Psoas muscle (tissue), 8 donors: ENCODE data around the gene KRT16. TPM values are rescaled to one million over a fixed set of nuclear protein-coding genes. Genes with fewer than 3 reads are reported as not detected.

Experiments
- ATAC-seq, 4 donors: fragments of 200-7000 bp; cut with Tn5 transposase; one replicate each; pipeline ENCODE4 v1.9.1; 2020; ENCODE audit warnings: moderate library complexity in 3 of 4, mild to moderate bottlenecking in 2 of 4
- DNase-seq, 2 donors: peaks; one replicate each; pipeline ENCODE4 v3.0.0-alpha.2; 2020
- H3K27ac ChIP-seq: fragments of 200-600 bp; one replicate; pipeline ENCODE4 v1.8.0; 2022
- H3K27me3 ChIP-seq, 3 donors: fragments of 200-600 bp in 1 of 3; one replicate each; pipeline versions ENCODE4 v1.6.1 to v1.8.0; 2013 to 2022; ENCODE audit warnings: low read length in 2 of 3, mild to moderate bottlenecking in 2 of 3, moderate library complexity in 1 of 3; ENCODE audit not compliant: insufficient read depth in 3 of 3
- H3K36me3 ChIP-seq, 2 donors: fragments of 200-600 bp in 1 of 2; one replicate each; pipeline versions ENCODE4 v1.6.1 to v1.8.0; 2013 to 2022; ENCODE audit warnings: low read depth in 1 of 2, mild to moderate bottlenecking in 1 of 2, moderate library complexity in 1 of 2; ENCODE audit not compliant: insufficient read depth in 1 of 2
- H3K4me1 ChIP-seq: fragments of 200-600 bp; one replicate; pipeline ENCODE4 v1.8.0; 2022
- H3K4me3 ChIP-seq: fragments of 200-600 bp; one replicate; pipeline ENCODE4 v1.8.0; 2022; ENCODE audit warnings: mild to moderate bottlenecking
- H3K9me3 ChIP-seq: fragments of 200-600 bp; one replicate; pipeline ENCODE4 v1.8.0; 2022
- CTCF ChIP-seq: fragments of 200-600 bp; IDR thresholded peaks from one replicate; pipeline ENCODE4 v1.8.0; 2022; ENCODE audit warnings: antibody characterized with exemption
- WGBS, 3 donors: extraction: QIAGEN DNeasy Blood & Tissue Kit; methylation state at CpG; one replicate each; pipeline versions ENCODE4 v1.1.6 to v1.1.7; 2013; 5-methylcytosine and 5-hydroxymethylcytosine counted together
- intact Hi-C, 2 donors: fragments of 100-400 bp; cut with DNase I; formaldehyde crosslinking; loops; one replicate each; pipeline versions ENCODE4 v1.11.0 to v1.14.2; 2022
- polyA plus RNA-seq, 3 donors: library from polyadenylated mRNA; stranded (reverse); fragments of 200-250 nt; gene quantifications; one replicate each; pipeline ENCODE4 v1.2.3, GENCODE V29; 2013
- total RNA-seq, 4 donors: library from RNA; stranded (reverse); fragmentation: NEBNext Ultra II Directional in 2 of 4; extraction: Animal tissue kit (Norgen Biotek cat#: 25700) in 2 of 4; gene quantifications; one replicate each; pipeline versions ENCODE4 v1.2.1 to v1.2.4, GENCODE V29; 2021 to 2023
- donor health status: healthy with polysubstance abuse.
- donor health status: DM: no; HTN: no; CAD: no; lungs with moderate emphysema.
- donor health status: Bipolar disorder and iron deficiency.
- donor health status: healthy.
- donor health status: DM: yes; HTN: yes; CAD: no.
- donor health status: DM: no; HTN: no; CAD: no.
- donor health status: DM: no; HTN: no; CAD: no.
- donor health status: DM: yes; HTN: yes; CAD: no.

The KRT16 gene
- total and polyA plus RNA-seq, 7 donors, result 0.07 to 0.26 (median 0.15) TPM; not detected in 3

DNA sequence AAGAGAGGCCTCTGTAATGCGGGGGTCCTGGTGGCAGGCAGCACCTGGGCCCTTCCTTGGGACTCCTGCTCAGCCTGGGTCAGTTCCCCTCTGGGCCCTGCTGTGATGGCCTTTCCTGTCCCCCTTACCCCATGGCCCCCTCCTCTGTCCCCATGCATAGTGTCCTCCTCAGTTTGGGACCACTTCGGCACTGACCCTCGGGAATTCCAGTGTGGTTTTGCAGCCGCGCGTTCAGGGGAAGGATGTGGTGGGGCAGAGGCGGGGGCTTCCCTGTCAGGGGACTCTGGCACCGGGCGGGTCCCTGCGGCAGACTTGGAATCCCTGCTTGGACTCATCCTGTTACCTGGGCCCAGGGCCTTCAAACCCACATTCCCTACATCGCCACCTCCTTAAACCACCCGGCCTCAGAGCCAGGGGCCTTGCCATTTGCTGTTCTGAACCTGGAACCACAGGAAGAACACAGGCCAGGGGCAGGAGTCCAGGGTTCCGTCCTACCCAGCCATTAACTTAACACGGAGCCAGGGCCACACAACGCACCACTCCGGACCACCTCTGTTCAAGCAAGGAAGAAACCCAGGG is 44.7 kb upstream of the KRT16 start:
- H3K27me3 ChIP-seq, result no peaks in the 10 kb centered on the region
- DNase-seq, result peak in 1 of 2 donors; percentile 18
- WGBS, 3 donors, result 82 to 93% (median 84%) methylated on average over 16 of the region's 16 CpGs
- no peak overlapping the region for H3K27ac ChIP-seq
- intact Hi-C loops, result no loop called here
- no peaks in the 10 kb centered on the region for H3K9me3 ChIP-seq
- ATAC-seq, result no peak
- no peak overlapping the region for H3K4me3 ChIP-seq
- no peaks in the 10 kb centered on the region for H3K4me1 ChIP-seq
- TF ChIP-seq CTCF, result no peak
- H3K36me3 ChIP-seq, result no peaks in the 10 kb centered on the region

GRCh38 chr17:41656249-41657023 is 43.9 kb upstream of the KRT16 start:
- 83 to 89% (median 85%) methylated on average over 15 to 16 of the region's 16 CpGs for WGBS, 3 donors
- H3K27me3 ChIP-seq, result no peaks in the 10 kb centered on the region
- ATAC-seq (no peak), DNase-seq (no peak)
- H3K9me3 ChIP-seq, result no peaks in the 10 kb centered on the region
- H3K4me3 ChIP-seq, result no peak overlapping the region
- no peak overlapping the region for H3K27ac ChIP-seq
- no peaks in the 10 kb centered on the region for H3K4me1 ChIP-seq
- no peak for TF ChIP-seq CTCF
- no peaks in the 10 kb centered on the region for H3K36me3 ChIP-seq
- intact Hi-C loops, result no loop called here

- TF ChIP-seq CTCF, result no peak
- intact Hi-C loops, result no loop called here
- no peak for ATAC-seq
- DNase-seq, result peak in 1 of 2 donors; percentile 50
- Histone ChIP-seq H3K4me1 (no peaks in the 10 kb centered on the region), H3K9me3 (no peaks in the 10 kb centered on the region), H3K36me3 (no peaks in the 10 kb centered on the region), H3K27ac (no peak overlapping the region), H3K4me3 (no peak overlapping the region), H3K27me3 (no peaks in the 10 kb centered on the region)
- 69 to 80% (median 72%) methylated on average over 17 to 18 of the region's 18 CpGs for WGBS, 3 donors
Observed at GRCh38 chr17:41655611-41656111, 43.1 kb upstream of the KRT16 start.

GRCh38 chr17:41654678-41655607 is 42.4 kb upstream of the KRT16 start:
- intact Hi-C loops, result no loop called here
- no peaks in the 10 kb centered on the region for H3K9me3 ChIP-seq
- no peak overlapping the region for H3K4me3 ChIP-seq
- no peak for TF ChIP-seq CTCF
- no peaks in the 10 kb centered on the region for H3K4me1 ChIP-seq
- no peaks in the 10 kb centered on the region for H3K27me3 ChIP-seq
- no peaks in the 10 kb centered on the region for H3K36me3 ChIP-seq
- ATAC-seq, result no peak
- DNase-seq, result peak in 1 of 2 donors; percentile 38
- 76 to 84% (median 78%) methylated on average over 23 to 24 of the region's 24 CpGs for WGBS, 3 donors
- no peak overlapping the region for H3K27ac ChIP-seq
